Thyroid gland (tissue), 4 donors: ENCODE results near the gene ANKRD13C.

Experiments
- CTCF ChIP-seq, 6 experiments: fragments of 200-600 bp in 3 of 6; fragments of 450-650 bp in 3 of 6; sonication (generic) in 3 of 6; IDR thresholded peaks; one replicate each; pipeline ENCODE4 v1.5.1; 2016 to 2019; ENCODE audit warnings: antibody characterized with exemption in 6 of 6, mild to moderate bottlenecking in 2 of 6, inconsistent platforms in 1 of 6, moderate library complexity in 1 of 6
- POLR2A ChIP-seq, 2 donors: fragments of 450-650 bp; IDR thresholded peaks; one replicate each; pipeline ENCODE4 v1.6.1; 2017; ENCODE audit warnings: antibody characterized with exemption in 2 of 2, mild to moderate bottlenecking in 2 of 2, moderate library complexity in 1 of 2

- TF ChIP-seq POLR2A (IDR thresholded peaks at IDR 0.05) (no peak), CTCF (IDR thresholded peaks at IDR 0.05) (no peak)
Measured at GRCh38 chr1:70384542-70384941, 30.0 kb upstream of the ANKRD13C start.
